AG09309 (cell line): Measurements from ENCODE around the gene CDKN2B-AS1.
A peak's percentile ranks its signal among the peaks of the same experiment; 100 is the strongest.

Experiments used
- DNase-seq: peaks from one replicate; pipeline ENCODE4 v3.0.0-alpha.2; 2010; ENCODE audit warnings: low read depth
- H3K4me3 ChIP-seq: 2 replicates; pipeline ENCODE4 v1.5.1; 2011; ENCODE audit warnings: mild to moderate bottlenecking, low read depth, low read length, moderate library complexity; ENCODE audit not compliant: control insufficient read depth
- CTCF ChIP-seq: IDR thresholded peaks from 2 replicates; pipeline ENCODE4 v1.5.1; 2011; ENCODE audit warnings: mild to moderate bottlenecking, low read depth, low read length, inconsistent platforms; ENCODE audit not compliant: insufficient read depth, control insufficient read depth; ENCODE audit errors: missing control alignments

CDKN2B-AS1 gene

GRCh38 chr9:22146604-22147003, 152.0 kb downstream of the CDKN2B-AS1 start:
- no peak for DNase-seq
- no peak for TF ChIP-seq CTCF
- H3K4me3 ChIP-seq = no peak overlapping the region

- DNase-seq = peak; percentile 52
Observed at GRCh38 chr9:22147813-22148527, 153.4 kb downstream of the CDKN2B-AS1 start.

GRCh38 chr9:22148528-22148875, 153.9 kb downstream of the CDKN2B-AS1 start:
- no peak overlapping the region for H3K4me3 ChIP-seq
- DNase-seq = no peak
- no peak for TF ChIP-seq CTCF

More at GRCh38 chr9:22147813-22148527, 153.4 kb downstream of the CDKN2B-AS1 start:
- H3K4me3 ChIP-seq = no peak overlapping the region
- TF ChIP-seq CTCF = no peak

GRCh38 chr9:22148876-22149637, 154.5 kb downstream of the CDKN2B-AS1 start:
- TF ChIP-seq CTCF = no peak
- DNase-seq = no peak
- H3K4me3 ChIP-seq = no peak overlapping the region

- no peak overlapping the region for H3K4me3 ChIP-seq
- no peak for DNase-seq
- TF ChIP-seq CTCF = no peak
Observed at GRCh38 chr9:22154064-22154463, 159.5 kb downstream of the CDKN2B-AS1 start.

GRCh38 chr9:22156586-22156985, 162.0 kb downstream of the CDKN2B-AS1 start:
- H3K4me3 ChIP-seq = no peak overlapping the region
- no peak for DNase-seq
- no peak for TF ChIP-seq CTCF
